Measurements from ENCODE around the gene NPTXR.

Gene NPTXR

GRCh38 chr22:38873469-38874411 is 29.9 kb upstream of the NPTXR start:
- Histone ChIP-seq H3K4me3 (ENCODE audit: low read length) (peak overlapping the region; percentile 84), H3K27ac (ENCODE audit: low read depth, low read length) (peak overlapping the region; percentile 100), H3K9ac (ENCODE audit: low read length) (no peak overlapping the region)

DNA sequence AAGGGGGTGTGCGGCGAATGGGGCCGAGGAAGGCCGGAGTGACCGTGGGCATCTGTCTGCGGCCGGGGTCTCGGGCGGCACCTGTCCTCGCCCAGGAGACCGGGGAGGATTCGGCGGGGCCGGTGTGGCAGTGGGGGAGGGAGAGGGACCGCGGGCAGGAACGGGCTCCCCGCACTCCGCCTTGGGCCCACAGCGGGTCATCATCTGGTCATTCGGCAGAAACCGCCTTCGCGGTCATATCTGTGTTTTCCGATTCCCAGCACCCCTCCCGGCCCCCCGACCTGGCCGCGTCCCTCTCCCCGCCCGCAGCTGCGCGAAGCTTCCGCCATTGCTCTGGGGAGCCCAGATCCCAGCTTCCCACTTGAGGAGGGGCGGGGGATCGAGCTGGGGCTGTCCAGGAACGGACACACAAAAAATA is 29.0 kb upstream of the NPTXR start:
- Histone ChIP-seq H3K4me1 (ENCODE audit: control insufficient read depth, insufficient read depth, low read length) (peaks cover 21% of the 10 kb centered on the region), H3K36me3 (ENCODE audit: control insufficient read depth, insufficient read depth, low read length) (no peaks in the 10 kb centered on the region), H3K27me3 (ENCODE audit: control insufficient read depth, insufficient read depth, low read length) (no peaks in the 10 kb centered on the region), H3K4me3 (ENCODE audit: low read length) (peak overlapping the region; percentile 84), H3K9ac (ENCODE audit: low read length) (peak overlapping the region; percentile 66), H3K27ac (ENCODE audit: low read depth, low read length) (peak overlapping the region; percentile 100)

More at GRCh38 chr22:38873469-38874411, 29.9 kb upstream of the NPTXR start:
- no peaks in the 10 kb centered on the region for H3K36me3 ChIP-seq (ENCODE audit: control insufficient read depth, insufficient read depth, low read length)
- no peaks in the 10 kb centered on the region for H3K27me3 ChIP-seq (ENCODE audit: control insufficient read depth, insufficient read depth, low read length)
- peaks cover 21% of the 10 kb centered on the region for H3K4me1 ChIP-seq (ENCODE audit: control insufficient read depth, insufficient read depth, low read length)

DNA sequence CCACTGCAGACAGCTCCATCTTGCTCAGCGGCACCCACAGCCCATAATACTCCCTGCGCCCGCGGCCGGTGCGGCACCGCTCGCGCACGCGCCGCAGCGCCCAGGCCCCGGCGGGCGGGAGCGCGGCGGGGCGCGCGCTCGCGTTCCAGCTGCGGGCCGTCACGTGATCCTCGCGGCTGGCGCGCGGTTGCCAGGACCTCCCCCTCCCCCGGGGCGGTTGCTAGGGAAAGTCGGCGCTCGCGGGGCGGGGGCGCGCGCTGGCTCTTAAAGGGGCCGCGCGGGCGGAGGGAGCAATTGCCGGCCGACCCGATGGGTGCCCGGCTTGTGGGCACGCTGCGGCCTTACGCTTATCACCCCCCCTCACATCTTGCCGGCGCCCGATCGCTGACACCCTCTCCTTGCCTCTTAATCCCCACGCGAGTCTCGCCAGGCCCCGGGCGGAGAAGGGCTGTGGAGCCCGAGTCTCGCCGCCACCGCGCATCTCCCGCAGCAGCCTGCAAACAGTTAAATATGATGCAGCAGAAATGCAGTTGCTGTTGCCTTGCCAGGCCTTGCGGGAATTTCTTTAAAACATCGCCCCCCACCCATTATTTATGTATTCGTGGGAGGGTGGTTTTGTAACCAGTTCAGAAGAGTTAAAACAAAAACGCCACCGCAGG is 28.5 kb upstream of the NPTXR start, which contains the start of gene CBX6:
CBX6 (minus strand) TSS at position 45 of the 659 bp plus-strand sequence; CDS start at position 19, 26 bp downstream.
- peaks cover 21% of the 10 kb centered on the region for H3K4me1 ChIP-seq (ENCODE audit: control insufficient read depth, insufficient read depth, low read length)
- H3K27ac ChIP-seq (ENCODE audit: low read depth, low read length): peak within 1 kb of the TSS; percentile 100
- H3K36me3 ChIP-seq (ENCODE audit: control insufficient read depth, insufficient read depth, low read length): no peaks in the 10 kb centered on the region
- H3K4me3 ChIP-seq (ENCODE audit: low read length): peak within 1 kb of the TSS; percentile 84
- H3K9ac ChIP-seq (ENCODE audit: low read length): peak within 1 kb of the TSS; percentile 66
- H3K27me3 ChIP-seq (ENCODE audit: control insufficient read depth, insufficient read depth, low read length): no peaks in the 10 kb centered on the region

GRCh38 chr22:38871360-38872171 is 27.7 kb upstream of the NPTXR start:
- H3K4me3 ChIP-seq (ENCODE audit: low read length): peak overlapping the region; percentile 69
- H3K9ac ChIP-seq (ENCODE audit: low read length): no peak overlapping the region
- H3K36me3 ChIP-seq (ENCODE audit: control insufficient read depth, insufficient read depth, low read length): no peaks in the 10 kb centered on the region
- H3K4me1 ChIP-seq (ENCODE audit: control insufficient read depth, insufficient read depth, low read length): peaks cover 21% of the 10 kb centered on the region
- peak overlapping the region; percentile 87 for H3K27ac ChIP-seq (ENCODE audit: low read depth, low read length)
- no peaks in the 10 kb centered on the region for H3K27me3 ChIP-seq (ENCODE audit: control insufficient read depth, insufficient read depth, low read length)

GRCh38 chr22:38870791-38871359 is 27.0 kb upstream of the NPTXR start:
- Histone ChIP-seq H3K4me1 (ENCODE audit: control insufficient read depth, insufficient read depth, low read length) (peaks cover 21% of the 10 kb centered on the region), H3K36me3 (ENCODE audit: control insufficient read depth, insufficient read depth, low read length) (no peaks in the 10 kb centered on the region), H3K27ac (ENCODE audit: low read depth, low read length) (peak overlapping the region; percentile 87), H3K27me3 (ENCODE audit: control insufficient read depth, insufficient read depth, low read length) (no peaks in the 10 kb centered on the region), H3K4me3 (ENCODE audit: low read length) (peak overlapping the region; percentile 69), H3K9ac (ENCODE audit: low read length) (no peak overlapping the region)

GRCh38 chr22:38870312-38870741 is 26.5 kb upstream of the NPTXR start:
- H3K4me1 ChIP-seq (ENCODE audit: control insufficient read depth, insufficient read depth, low read length): peaks cover 24% of the 10 kb centered on the region
- H3K27ac ChIP-seq (ENCODE audit: low read depth, low read length): peak overlapping the region; percentile 87

GRCh38 chr22:38869663-38870062 is 25.8 kb upstream of the NPTXR start:
- Histone ChIP-seq H3K4me3 (ENCODE audit: low read length) (peak overlapping the region; percentile 23), H3K27me3 (ENCODE audit: control insufficient read depth, insufficient read depth, low read length) (no peaks in the 10 kb centered on the region), H3K36me3 (ENCODE audit: control insufficient read depth, insufficient read depth, low read length) (no peaks in the 10 kb centered on the region), H3K27ac (ENCODE audit: low read depth, low read length) (no peak overlapping the region), H3K9ac (ENCODE audit: low read length) (no peak overlapping the region), H3K4me1 (ENCODE audit: control insufficient read depth, insufficient read depth, low read length) (peaks cover 30% of the 10 kb centered on the region)

More at GRCh38 chr22:38870312-38870741, 26.5 kb upstream of the NPTXR start:
- Histone ChIP-seq H3K36me3 (ENCODE audit: control insufficient read depth, insufficient read depth, low read length) (no peaks in the 10 kb centered on the region), H3K9ac (ENCODE audit: low read length) (no peak overlapping the region), H3K4me3 (ENCODE audit: low read length) (peak overlapping the region; percentile 69), H3K27me3 (ENCODE audit: control insufficient read depth, insufficient read depth, low read length) (no peaks in the 10 kb centered on the region)

DNA sequence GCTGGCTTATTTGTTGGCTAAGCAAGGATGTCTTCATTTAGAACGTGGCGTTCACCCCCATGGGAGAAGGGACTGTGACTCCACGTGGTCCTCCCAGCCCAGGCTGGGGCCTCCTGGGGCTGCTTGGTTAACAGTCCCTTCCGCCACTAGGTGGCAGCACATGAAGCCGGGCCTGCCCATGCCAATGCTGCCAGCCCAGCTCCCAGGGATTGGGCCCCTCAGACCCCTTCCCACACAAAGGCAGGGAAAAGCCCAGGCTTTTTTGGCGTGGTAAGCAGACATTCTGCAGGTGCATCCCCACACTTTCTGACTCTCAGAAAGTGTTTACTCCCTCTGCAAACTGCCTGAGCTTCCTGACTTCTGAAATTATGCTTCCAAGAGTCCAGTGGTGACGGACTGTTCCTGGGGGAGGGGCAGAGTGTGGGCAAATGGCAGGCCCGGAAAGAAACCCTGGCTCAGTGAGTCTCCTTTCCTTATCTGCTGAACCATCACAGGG is 25.1 kb upstream of the NPTXR start:
- Histone ChIP-seq H3K9ac (ENCODE audit: low read length) (no peak overlapping the region), H3K4me3 (ENCODE audit: low read length) (no peak overlapping the region), H3K27ac (ENCODE audit: low read depth, low read length) (no peak overlapping the region), H3K27me3 (ENCODE audit: control insufficient read depth, insufficient read depth, low read length) (no peaks in the 10 kb centered on the region), H3K4me1 (ENCODE audit: control insufficient read depth, insufficient read depth, low read length) (peaks cover 36% of the 10 kb centered on the region), H3K36me3 (ENCODE audit: control insufficient read depth, insufficient read depth, low read length) (no peaks in the 10 kb centered on the region)

- Histone ChIP-seq H3K9ac (ENCODE audit: low read length) (no peak overlapping the region), H3K27ac (ENCODE audit: low read depth, low read length) (no peak overlapping the region), H3K4me1 (ENCODE audit: control insufficient read depth, insufficient read depth, low read length) (peaks cover 31% of the 10 kb centered on the region), H3K36me3 (ENCODE audit: control insufficient read depth, insufficient read depth, low read length) (no peaks in the 10 kb centered on the region), H3K4me3 (ENCODE audit: low read length) (no peak overlapping the region), H3K27me3 (ENCODE audit: control insufficient read depth, insufficient read depth, low read length) (no peaks in the 10 kb centered on the region)
Measured at GRCh38 chr22:38868286-38868721, 24.5 kb upstream of the NPTXR start.

GRCh38 chr22:38867471-38868285 is 23.9 kb upstream of the NPTXR start:
- H3K36me3 ChIP-seq (ENCODE audit: control insufficient read depth, insufficient read depth, low read length): no peaks in the 10 kb centered on the region
- H3K4me1 ChIP-seq (ENCODE audit: control insufficient read depth, insufficient read depth, low read length): peaks cover 35% of the 10 kb centered on the region
- no peak overlapping the region for H3K27ac ChIP-seq (ENCODE audit: low read depth, low read length)
- H3K27me3 ChIP-seq (ENCODE audit: control insufficient read depth, insufficient read depth, low read length): no peaks in the 10 kb centered on the region
- H3K4me3 ChIP-seq (ENCODE audit: low read length): no peak overlapping the region
- no peak overlapping the region for H3K9ac ChIP-seq (ENCODE audit: low read length)

DNA sequence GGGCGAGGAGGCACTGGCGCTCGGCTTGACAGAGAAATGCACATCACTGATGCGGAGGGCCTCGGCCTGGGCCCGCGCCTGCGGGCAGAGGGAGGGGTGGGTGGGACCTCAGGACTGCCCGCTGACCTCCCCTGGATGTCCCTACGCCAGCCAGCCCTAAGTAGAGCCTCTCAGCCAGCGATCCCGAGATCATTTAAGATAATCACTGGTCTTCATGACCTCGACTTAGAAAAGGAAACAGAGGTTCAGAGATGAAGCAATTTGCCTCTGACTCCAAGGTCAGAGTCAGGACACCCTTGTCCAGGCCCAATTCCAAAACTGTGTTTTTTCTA is 23.3 kb upstream of the NPTXR start:
- Histone ChIP-seq H3K4me3 (ENCODE audit: low read length) (no peak overlapping the region), H3K9ac (ENCODE audit: low read length) (no peak overlapping the region), H3K27me3 (ENCODE audit: control insufficient read depth, insufficient read depth, low read length) (no peaks in the 10 kb centered on the region), H3K4me1 (ENCODE audit: control insufficient read depth, insufficient read depth, low read length) (peaks cover 37% of the 10 kb centered on the region), H3K27ac (ENCODE audit: low read depth, low read length) (no peak overlapping the region), H3K36me3 (ENCODE audit: control insufficient read depth, insufficient read depth, low read length) (no peaks in the 10 kb centered on the region)

All from rectal smooth muscle tissue (tissue), 1 donor.